ENCODE data around the gene GAS2L1. TPM values are rescaled to one million over a fixed set of nuclear protein-coding genes. Genes with fewer than 3 reads are reported as not detected.

Gene GAS2L1
- total and polyA plus RNA-seq, 2 donors from 2014 or later: 24.2 to 27.2 TPM

DNA sequence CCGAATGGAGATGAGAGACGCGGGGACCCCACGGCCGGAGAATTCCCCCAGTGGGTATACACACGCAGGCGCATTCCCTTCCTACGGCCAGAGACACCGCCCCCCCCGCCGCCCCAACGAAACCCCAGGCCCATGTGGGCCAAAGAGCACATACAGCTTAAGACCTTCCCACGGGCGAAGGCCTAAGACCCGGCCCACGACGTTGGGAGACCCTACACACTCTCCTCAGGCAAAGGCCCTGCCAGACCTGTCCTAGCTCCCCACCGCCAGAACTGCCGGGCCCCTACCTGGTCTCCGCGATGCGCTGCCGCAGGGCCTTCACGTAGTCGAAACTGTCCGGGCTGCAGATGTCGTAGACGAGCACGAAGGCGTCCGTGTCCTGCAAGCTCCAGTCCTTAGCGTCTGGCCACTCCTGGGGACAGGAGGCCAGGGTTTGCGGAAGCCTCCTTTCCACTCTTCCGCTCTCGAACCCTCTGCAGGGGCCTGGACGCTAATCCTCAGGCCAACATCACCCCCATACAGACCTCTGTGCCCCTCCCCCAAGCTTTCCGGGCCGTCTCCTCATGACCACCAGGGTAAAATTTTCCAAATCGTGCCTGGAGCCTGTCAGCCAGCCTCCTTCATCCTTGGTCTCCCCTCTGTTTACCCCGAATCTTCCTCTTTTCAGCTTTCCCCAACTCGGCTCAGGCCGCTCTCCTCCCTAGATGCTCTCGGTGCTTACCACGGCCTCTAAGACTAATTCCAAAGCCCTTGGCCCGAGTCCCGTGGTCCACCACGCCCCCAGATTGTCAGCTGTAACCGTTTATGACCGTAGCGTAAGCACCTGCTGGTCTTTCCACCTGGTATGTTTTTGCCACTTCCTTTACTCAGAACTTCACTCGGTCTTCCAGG, 7.4 kb downstream of the GAS2L1 start:
- no peak overlapping the region for H3K9ac ChIP-seq (ENCODE audit: low read length in 3 of 3)
- H3K9me3 ChIP-seq (ENCODE audit: control insufficient read depth in 2 of 3, insufficient read depth in 1 of 3, low read length in 3 of 3): no peaks in the 10 kb centered on the region
- no peak overlapping the region for H3K27ac ChIP-seq (ENCODE audit: low read depth in 2 of 2, low read length in 2 of 2)
- intact Hi-C loops (cut with DNase I): no loop called here
- TF ChIP-seq, protein P1, sequence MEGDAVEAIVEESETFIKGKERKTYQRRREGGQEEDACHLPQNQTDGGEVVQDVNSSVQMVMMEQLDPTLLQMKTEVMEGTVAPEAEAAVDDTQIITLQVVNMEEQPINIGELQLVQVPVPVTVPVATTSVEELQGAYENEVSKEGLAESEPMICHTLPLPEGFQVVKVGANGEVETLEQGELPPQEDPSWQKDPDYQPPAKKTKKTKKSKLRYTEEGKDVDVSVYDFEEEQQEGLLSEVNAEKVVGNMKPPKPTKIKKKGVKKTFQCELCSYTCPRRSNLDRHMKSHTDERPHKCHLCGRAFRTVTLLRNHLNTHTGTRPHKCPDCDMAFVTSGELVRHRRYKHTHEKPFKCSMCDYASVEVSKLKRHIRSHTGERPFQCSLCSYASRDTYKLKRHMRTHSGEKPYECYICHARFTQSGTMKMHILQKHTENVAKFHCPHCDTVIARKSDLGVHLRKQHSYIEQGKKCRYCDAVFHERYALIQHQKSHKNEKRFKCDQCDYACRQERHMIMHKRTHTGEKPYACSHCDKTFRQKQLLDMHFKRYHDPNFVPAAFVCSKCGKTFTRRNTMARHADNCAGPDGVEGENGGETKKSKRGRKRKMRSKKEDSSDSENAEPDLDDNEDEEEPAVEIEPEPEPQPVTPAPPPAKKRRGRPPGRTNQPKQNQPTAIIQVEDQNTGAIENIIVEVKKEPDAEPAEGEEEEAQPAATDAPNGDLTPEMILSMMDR (IDR thresholded peaks at IDR 0.05; ENCODE audit: borderline replicate concordance, extremely low read depth, insufficient read depth): no peak
- peaks cover 0 to 30% (median 0%) of the 10 kb centered on the region in 3 donors for H3K4me1 ChIP-seq (ENCODE audit: control insufficient read depth in 2 of 3, insufficient read depth in 2 of 3, low read depth in 1 of 3, low read length in 3 of 3)
- H3K36me3 ChIP-seq (ENCODE audit: control insufficient read depth in 2 of 3, insufficient read depth in 3 of 3, low read length in 3 of 3): no peaks in the 10 kb centered on the region
- no peak overlapping the region for H3K4me3 ChIP-seq (ENCODE audit: low read length in 3 of 3)
- H3K27me3 ChIP-seq (ENCODE audit: control insufficient read depth, insufficient read depth, low read length): peaks cover 16% of the 10 kb centered on the region
- FAIRE-seq: no peak
- DNase-seq: peak in 3 of 5 donors; percentile 52 to 78 (median 71)

DNA sequence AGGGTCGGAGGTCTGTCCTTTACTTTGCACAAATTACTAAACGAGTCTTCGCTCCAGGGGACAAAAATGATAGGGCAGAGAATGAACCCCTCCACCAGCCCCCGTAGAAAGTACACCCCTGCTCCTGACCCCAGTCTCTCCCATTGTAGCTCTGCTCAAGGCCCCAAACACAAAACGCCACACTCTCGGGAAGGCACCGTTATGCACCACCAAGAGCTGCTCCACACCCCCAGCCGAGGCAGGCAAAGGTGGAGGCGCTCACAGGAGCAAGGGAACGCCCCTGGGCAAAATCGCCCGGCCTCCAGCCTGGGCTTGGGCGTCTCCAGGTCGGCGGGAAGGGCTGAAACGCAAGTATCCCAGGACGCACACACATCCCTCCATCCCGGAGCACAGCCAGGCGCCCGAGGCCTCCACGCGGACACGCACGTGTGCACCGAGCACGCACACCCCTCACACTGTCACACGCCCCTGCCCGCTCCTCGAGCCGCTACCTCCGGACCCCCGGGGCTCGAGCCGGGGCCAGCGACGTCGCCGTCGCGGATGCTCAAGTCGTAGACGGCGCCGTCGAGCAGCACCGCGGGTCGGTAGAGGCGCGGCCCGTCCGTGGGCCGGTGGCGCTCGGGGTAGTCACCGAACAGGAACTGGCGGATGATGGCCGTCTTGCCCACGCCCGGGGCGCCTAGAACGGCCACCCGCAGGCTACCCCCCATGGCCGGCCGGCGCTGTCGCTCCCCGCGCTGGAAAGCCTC, 8.3 kb downstream of the GAS2L1 start:
- TF ChIP-seq, protein P1 (IDR thresholded peaks at IDR 0.05; ENCODE audit: borderline replicate concordance, extremely low read depth, insufficient read depth): no peak
- H3K27me3 ChIP-seq (ENCODE audit: control insufficient read depth, insufficient read depth, low read length): peaks cover 16% of the 10 kb centered on the region
- DNase-seq: peak in 2 of 5 donors; percentile 68 to 74
- no peaks in the 10 kb centered on the region for H3K36me3 ChIP-seq (ENCODE audit: control insufficient read depth in 2 of 3, insufficient read depth in 3 of 3, low read length in 3 of 3)
- no peak overlapping the region for H3K4me3 ChIP-seq (ENCODE audit: low read length in 3 of 3)
- H3K27ac ChIP-seq (ENCODE audit: low read depth in 2 of 2, low read length in 2 of 2): no peak overlapping the region
- H3K9ac ChIP-seq (ENCODE audit: low read length in 3 of 3): no peak overlapping the region
- H3K4me1 ChIP-seq (ENCODE audit: control insufficient read depth in 2 of 3, insufficient read depth in 2 of 3, low read depth in 1 of 3, low read length in 3 of 3): peaks cover 0 to 22% (median 0%) of the 10 kb centered on the region in 3 donors
- intact Hi-C loops (cut with DNase I): no loop called here
- no peak for FAIRE-seq
- no peaks in the 10 kb centered on the region for H3K9me3 ChIP-seq (ENCODE audit: control insufficient read depth in 2 of 3, insufficient read depth in 1 of 3, low read length in 3 of 3)

DNA sequence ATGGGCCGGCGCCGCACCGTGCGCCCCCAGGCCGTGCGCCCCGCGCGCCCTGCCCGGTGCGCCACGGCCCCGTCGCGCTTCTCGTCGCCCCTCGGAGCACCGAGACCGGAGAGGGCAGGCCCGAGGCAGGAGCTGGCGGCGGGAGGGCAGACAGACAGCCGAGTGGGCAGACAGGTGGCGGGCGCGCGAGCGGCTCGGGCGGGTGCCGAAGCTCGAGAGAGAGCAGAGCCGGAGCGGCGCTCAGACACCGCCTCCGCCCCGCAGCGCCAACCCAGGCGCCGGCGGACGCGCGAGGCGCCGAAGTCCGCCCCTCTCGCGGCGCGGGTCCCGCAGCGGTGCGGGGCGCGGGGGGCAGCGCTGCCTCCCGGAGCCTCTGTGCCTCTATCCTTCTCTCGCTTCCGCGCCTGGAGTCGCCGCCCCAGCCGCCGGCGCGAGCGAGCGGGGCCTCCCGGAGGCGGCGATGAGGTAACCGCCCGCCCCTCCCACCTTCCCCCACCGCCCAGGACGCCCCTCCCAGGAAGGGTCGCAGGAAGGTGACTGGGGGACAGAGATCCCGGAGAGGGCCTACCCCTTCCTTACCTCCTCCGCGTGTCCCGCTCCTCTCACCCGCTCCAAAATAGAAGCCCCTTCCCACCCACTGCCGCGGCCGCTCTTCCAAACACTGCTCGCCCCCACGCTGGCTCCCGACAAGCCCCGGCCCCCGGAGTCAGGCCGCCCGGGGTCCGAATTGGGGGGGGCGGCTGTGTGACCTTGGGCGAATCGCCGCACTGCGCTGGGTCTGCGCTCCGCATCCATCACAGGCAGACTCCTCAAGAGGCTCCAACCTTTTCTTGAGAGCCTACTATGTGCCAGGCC, 9.1 kb downstream of the GAS2L1 start, which contains the start of gene RASL10A:
Gene RASL10A (minus strand): TSS at position 412 of the 855 bp plus-strand sequence. CDS start 451 bp downstream, outside the sequence.
- Histone ChIP-seq H3K4me3 (ENCODE audit: low read length in 3 of 3) (no peak within 1 kb of the TSS), H3K27ac (ENCODE audit: low read depth in 2 of 2, low read length in 2 of 2) (no peak within 1 kb of the TSS), H3K9me3 (ENCODE audit: control insufficient read depth in 2 of 3, insufficient read depth in 1 of 3, low read length in 3 of 3) (no peaks in the 10 kb centered on the region), H3K9ac (ENCODE audit: low read length in 3 of 3) (no peak within 1 kb of the TSS), H3K4me1 (ENCODE audit: control insufficient read depth in 2 of 3, insufficient read depth in 2 of 3, low read depth in 1 of 3, low read length in 3 of 3) (peaks cover 0 to 18% (median 0%) of the 10 kb centered on the region in 3 donors), H3K36me3 (ENCODE audit: control insufficient read depth in 2 of 3, insufficient read depth in 3 of 3, low read length in 3 of 3) (no peaks in the 10 kb centered on the region), H3K27me3 (ENCODE audit: control insufficient read depth, insufficient read depth, low read length) (peaks cover 16% of the 10 kb centered on the region)
- TF ChIP-seq, protein P1 (IDR thresholded peaks at IDR 0.05; ENCODE audit: borderline replicate concordance, extremely low read depth, insufficient read depth): no peak
- no peak for FAIRE-seq
- DNase-seq: peak in 3 of 5 donors; percentile 59 to 84 (median 59)
- intact Hi-C loops (cut with DNase I): no loop called here

All from kidney (tissue), 14 donors.